ENCODE results near the gene MKKS. TPM values are rescaled to one million over a fixed set of nuclear protein-coding genes. Genes with fewer than 3 reads are reported as not detected.

Gene MKKS
- total RNA-seq, 1 experiment from 2014 or later = 10.6 TPM

DNA sequence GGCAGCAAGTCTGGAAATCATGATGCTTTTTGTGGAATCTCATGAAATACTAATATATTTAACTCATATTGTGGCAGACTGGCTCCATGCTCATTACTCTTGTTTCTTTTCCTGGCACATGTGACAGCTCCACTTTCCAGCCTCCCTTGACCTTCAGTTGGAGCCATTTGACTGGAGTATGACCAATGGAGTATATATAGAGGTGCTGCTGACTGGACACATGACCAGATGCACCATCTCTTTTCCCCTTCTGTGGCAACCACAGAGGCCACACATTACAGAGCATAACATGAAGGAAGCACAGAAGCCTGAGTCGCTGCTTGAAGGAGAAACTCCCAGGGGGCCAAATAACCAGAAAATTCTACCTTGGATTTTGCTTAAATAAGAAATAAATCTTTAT, 77.4 kb downstream of the MKKS start:
- no peak overlapping the region for H4K8ac ChIP-seq (replicated peaks; ENCODE audit: insufficient read length, low read depth, low read length)
- H3K27ac ChIP-seq (ENCODE audit: insufficient read length, low read depth, low read length) = no peak overlapping the region
- TF ChIP-seq, protein P1, sequence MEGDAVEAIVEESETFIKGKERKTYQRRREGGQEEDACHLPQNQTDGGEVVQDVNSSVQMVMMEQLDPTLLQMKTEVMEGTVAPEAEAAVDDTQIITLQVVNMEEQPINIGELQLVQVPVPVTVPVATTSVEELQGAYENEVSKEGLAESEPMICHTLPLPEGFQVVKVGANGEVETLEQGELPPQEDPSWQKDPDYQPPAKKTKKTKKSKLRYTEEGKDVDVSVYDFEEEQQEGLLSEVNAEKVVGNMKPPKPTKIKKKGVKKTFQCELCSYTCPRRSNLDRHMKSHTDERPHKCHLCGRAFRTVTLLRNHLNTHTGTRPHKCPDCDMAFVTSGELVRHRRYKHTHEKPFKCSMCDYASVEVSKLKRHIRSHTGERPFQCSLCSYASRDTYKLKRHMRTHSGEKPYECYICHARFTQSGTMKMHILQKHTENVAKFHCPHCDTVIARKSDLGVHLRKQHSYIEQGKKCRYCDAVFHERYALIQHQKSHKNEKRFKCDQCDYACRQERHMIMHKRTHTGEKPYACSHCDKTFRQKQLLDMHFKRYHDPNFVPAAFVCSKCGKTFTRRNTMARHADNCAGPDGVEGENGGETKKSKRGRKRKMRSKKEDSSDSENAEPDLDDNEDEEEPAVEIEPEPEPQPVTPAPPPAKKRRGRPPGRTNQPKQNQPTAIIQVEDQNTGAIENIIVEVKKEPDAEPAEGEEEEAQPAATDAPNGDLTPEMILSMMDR (conservative IDR thresholded peaks at IDR 0.05) = no peak
- no peak overlapping the region for H3K4ac ChIP-seq (ENCODE audit: low read depth, low read length)
- H3K27me3 ChIP-seq (ENCODE audit: insufficient read depth, low read length) = no peaks in the 10 kb centered on the region
- H4K91ac ChIP-seq (ENCODE audit: insufficient read length, low read depth, low read length) = no peak overlapping the region
- no peak overlapping the region for H3K18ac ChIP-seq (ENCODE audit: insufficient read length, low read depth, low read length)
- no peak overlapping the region for H2BK20ac ChIP-seq (ENCODE audit: low read depth, low read length, poor library complexity, severe bottlenecking)
- H3K9me3 ChIP-seq (ENCODE audit: control insufficient read depth, low read depth, low read length) = no peaks in the 10 kb centered on the region
- H2BK15ac ChIP-seq (ENCODE audit: low read depth, low read length) = no peak overlapping the region
- no peak for DNase-seq
- no peak overlapping the region for H3K4me2 ChIP-seq (ENCODE audit: insufficient read depth, insufficient read length, low read length)
- H2BK120ac ChIP-seq (ENCODE audit: low read depth, low read length, poor library complexity, severe bottlenecking) = no peak overlapping the region
- H3K14ac ChIP-seq (ENCODE audit: insufficient read depth, low read length) = no peak overlapping the region
- H3K79me1 ChIP-seq (ENCODE audit: insufficient read depth, low read depth, low read length, poor library complexity, severe bottlenecking) = no peaks in the 10 kb centered on the region
- peaks cover 2% of the 10 kb centered on the region; the same call in 1 of the 2 replicates for H3K4me1 ChIP-seq (ENCODE audit: insufficient read depth, low read length)
- H3K23ac ChIP-seq (ENCODE audit: insufficient read length, low read depth, low read length) = no peak overlapping the region
- H3K36me3 Mint-ChIP-seq (ENCODE audit: insufficient read depth in 1 of 3, low read depth in 3 of 3) = no peaks in the 10 kb centered on the region
- no peak overlapping the region for H3K4me3 Mint-ChIP-seq
- H3K56ac ChIP-seq (ENCODE audit: insufficient read length, low read depth, low read length) = no peak overlapping the region
- no peaks in the 10 kb centered on the region for H3K9me3 Mint-ChIP-seq
- H3K79me2 ChIP-seq (ENCODE audit: insufficient read depth, low read length) = no peaks in the 10 kb centered on the region
- H3K9ac ChIP-seq (ENCODE audit: extremely low read depth, insufficient read length, low read length) = no peak overlapping the region
- H2AK5ac ChIP-seq (ENCODE audit: insufficient read length, low read length) = no peak overlapping the region
- no peaks in the 10 kb centered on the region for H4K20me1 ChIP-seq (ENCODE audit: control insufficient read depth, insufficient read depth, insufficient read length)
- H2BK12ac ChIP-seq (ENCODE audit: insufficient read length, low read depth, low read length) = no peak overlapping the region
- no peak overlapping the region for H4K5ac ChIP-seq (ENCODE audit: insufficient read length, low read depth, low read length)
- no peak overlapping the region for H3T11ph ChIP-seq (ENCODE audit: low read length)
- no CpG with 5 or more reads among the region's 1 CpG for WGBS (ENCODE audit: extremely low coverage, insufficient read length, low lambda C conversion rate)
- H3K27ac Mint-ChIP-seq = no peak overlapping the region
- H2BK5ac ChIP-seq (ENCODE audit: insufficient read length, low read length) = no peak overlapping the region
- no peaks in the 10 kb centered on the region for H3K23me2 ChIP-seq (ENCODE audit: insufficient read length, low read depth, low read length, poor library complexity, severe bottlenecking)
- H3K4me1 Mint-ChIP-seq = peaks cover 22% of the 10 kb centered on the region in 2 experiments
- no peaks in the 10 kb centered on the region for H3K27me3 Mint-ChIP-seq (ENCODE audit: low read depth)
- no peak overlapping the region for H2AFZ ChIP-seq (ENCODE audit: low read length)
